Measurements from ENCODE around the gene RICTOR. TPM values are rescaled to one million over a fixed set of nuclear protein-coding genes. Genes with fewer than 3 reads are reported as not detected.

The RICTOR gene
- total RNA-seq, 1 donor from 2014 or later = 51.1 TPM

GRCh38 chr5:39021413-39021812, 52.8 kb downstream of the RICTOR start:
- intact Hi-C loops (cut with DNase I) = no loop called here
- TF ChIP-seq CTCF (IDR thresholded peaks at IDR 0.05) = no peak
- Histone ChIP-seq H3K36me3 (peaks cover 37% of the 10 kb centered on the region), H3K4me1 (peaks cover 3% of the 10 kb centered on the region), H3K4me3 (no peak overlapping the region), H3K27me3 (no peaks in the 10 kb centered on the region), H3K9me3 (no peaks in the 10 kb centered on the region), H3K27ac (no peak overlapping the region)
- no peak for DNase-seq
- no peak for ATAC-seq

- Histone ChIP-seq H3K36me3 (peaks cover 37% of the 10 kb centered on the region), H3K27ac (no peak overlapping the region), H3K27me3 (no peaks in the 10 kb centered on the region), H3K4me3 (no peak overlapping the region), H3K4me1 (peaks cover 11% of the 10 kb centered on the region), H3K9me3 (no peaks in the 10 kb centered on the region)
- DNase-seq (no peak), ATAC-seq (no peak)
- TF ChIP-seq CTCF (IDR thresholded peaks at IDR 0.05) = no peak
- intact Hi-C loops (cut with DNase I) = no loop called here
Observed at GRCh38 chr5:39020458-39020857, 53.7 kb downstream of the RICTOR start.

GRCh38 chr5:39019254-39019653, 54.9 kb downstream of the RICTOR start:
- no peaks in the 10 kb centered on the region for H3K27me3 ChIP-seq
- no peak overlapping the region for H3K4me3 ChIP-seq
- no peak for TF ChIP-seq CTCF (IDR thresholded peaks at IDR 0.05)
- no peaks in the 10 kb centered on the region for H3K9me3 ChIP-seq
- ATAC-seq = no peak
- peaks cover 13% of the 10 kb centered on the region for H3K4me1 ChIP-seq
- intact Hi-C loops (cut with DNase I) = no loop called here
- no peak for DNase-seq
- H3K36me3 ChIP-seq = peaks cover 37% of the 10 kb centered on the region
- H3K27ac ChIP-seq = no peak overlapping the region

- ATAC-seq = no peak
- Histone ChIP-seq H3K27ac (no peak overlapping the region), H3K4me1 (peaks cover 13% of the 10 kb centered on the region), H3K4me3 (no peak overlapping the region), H3K9me3 (no peaks in the 10 kb centered on the region), H3K27me3 (no peaks in the 10 kb centered on the region), H3K36me3 (peaks cover 37% of the 10 kb centered on the region)
- intact Hi-C loops (cut with DNase I) = no loop called here
- no peak for DNase-seq
- no peak for TF ChIP-seq CTCF (IDR thresholded peaks at IDR 0.05)
Observed at GRCh38 chr5:39017504-39017903, 56.7 kb downstream of the RICTOR start.

DNA sequence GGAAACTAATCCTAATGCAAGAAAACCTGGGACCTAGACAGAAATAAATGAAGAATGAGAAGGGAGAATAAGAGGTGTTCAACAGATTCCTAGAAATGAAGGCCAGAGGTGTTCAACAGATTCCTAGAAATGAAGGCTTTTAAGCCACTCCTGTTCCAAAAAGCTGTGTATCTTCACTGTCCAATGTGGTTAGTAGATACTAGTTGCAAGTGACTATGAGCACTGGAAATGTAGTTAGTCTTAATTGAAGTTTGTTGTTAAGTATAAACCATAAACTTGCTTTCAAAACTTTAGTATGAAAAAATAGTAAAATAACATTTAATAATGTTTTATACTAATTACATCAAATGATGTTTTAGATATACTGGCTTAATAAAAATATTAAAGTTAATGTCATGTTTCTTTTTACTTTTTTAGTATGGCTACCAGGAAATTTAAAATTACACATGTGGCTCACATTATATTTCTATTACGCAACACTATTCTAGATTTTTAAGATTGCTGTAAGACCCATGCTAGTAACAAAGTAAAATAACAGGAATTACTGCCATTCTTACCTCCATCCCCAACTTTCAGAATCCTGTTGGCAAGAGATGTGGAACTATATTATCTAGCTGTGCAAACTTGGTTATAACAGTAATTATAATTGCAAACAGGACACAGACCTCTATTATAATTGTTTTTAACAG, 57.5 kb downstream of the RICTOR start:
- no peak for DNase-seq
- Histone ChIP-seq H3K27me3 (no peaks in the 10 kb centered on the region), H3K4me3 (no peak overlapping the region), H3K4me1 (peaks cover 13% of the 10 kb centered on the region), H3K27ac (no peak overlapping the region), H3K9me3 (no peaks in the 10 kb centered on the region), H3K36me3 (peaks cover 37% of the 10 kb centered on the region)
- intact Hi-C loops (cut with DNase I) = no loop called here
- TF ChIP-seq CTCF (IDR thresholded peaks at IDR 0.05) = no peak
- ATAC-seq = no peak

Measured in upper lobe of right lung (tissue), 1 donor.